PC-9 (cell line): Measurements from ENCODE around the gene IMPA2. TPM values are rescaled to one million over a fixed set of nuclear protein-coding genes. Genes with fewer than 3 reads are reported as not detected.

Experiments used
- BruUV-seq: library from RNA; stranded (reverse); fragments of 400-500 nt; replicated peaks from 2 replicates; lab custom pipeline; 2021; lab: Mats Ljungman, UMichigan
- CTCF ChIA-PET: fragments of 300-600 bp; sonication (Branson Sonifier 250); formaldehyde crosslinking; loops from one replicate; lab custom pipeline; 2022; ENCODE audit warnings: antibody characterized with exemption; lab: Charles Lee
- POLR2A ChIA-PET: fragments of 300-600 bp; sonication (Branson Sonifier 250); formaldehyde crosslinking; loops from one replicate; lab custom pipeline; 2022; ENCODE audit warnings: antibody characterized with exemption; ENCODE audit not compliant: unreplicated experiment; lab: Charles Lee
- DNase-seq, 2 experiments: peaks; one replicate each; pipeline versions ENCODE4 v3.0.0 to v3.0.0-alpha.2; 2015 to 2022; ENCODE audit warnings: mixed read lengths in 1 of 2
- H2AFZ ChIP-seq: fragments of 200-600 bp; sonication (generic); 2 replicates; pipeline ENCODE4 v1.8.1; 2017; ENCODE audit warnings: antibody characterized with exemption
- H3F3A ChIP-seq: fragments of 200-600 bp; sonication (generic); 2 replicates; pipeline ENCODE4 v1.8.1; 2017; ENCODE audit warnings: antibody characterized with exemption, mild to moderate bottlenecking, low read depth; ENCODE audit not compliant: insufficient read depth
- H3K27ac ChIP-seq: fragments of 200-600 bp; sonication (generic); 2 replicates; pipeline ENCODE4 v1.6.1; 2016; ENCODE audit warnings: mixed run types
- H3K27me3 ChIP-seq: fragments of 200-600 bp; sonication (generic); 2 replicates; pipeline ENCODE4 v1.6.1; 2016; ENCODE audit warnings: low read depth, mixed run types; ENCODE audit not compliant: insufficient read depth
- H3K36me3 ChIP-seq: fragments of 200-600 bp; sonication (generic); 2 replicates; pipeline ENCODE4 v1.6.1; 2016; ENCODE audit warnings: low read depth, mixed run types
- H3K4me1 ChIP-seq: fragments of 200-600 bp; sonication (generic); replicated peaks from 2 replicates; pipeline ENCODE4 v1.6.1; 2016; ENCODE audit warnings: mixed run types; ENCODE audit not compliant: insufficient read depth
- H3K4me2 ChIP-seq: fragments of 200-600 bp; sonication (generic); 2 replicates; pipeline ENCODE4 v1.6.1; 2017; ENCODE audit warnings: mixed run types
- H3K4me3 ChIP-seq: fragments of 200-600 bp; sonication (generic); 2 replicates; pipeline ENCODE4 v1.6.1; 2016; ENCODE audit warnings: mixed run types
- H3K79me2 ChIP-seq: fragments of 200-600 bp; sonication (generic); 2 replicates; pipeline ENCODE4 v1.6.1; 2017; ENCODE audit warnings: low read depth, mixed run types
- H3K9me2 ChIP-seq: fragments of 200-600 bp; sonication (generic); 2 replicates; pipeline ENCODE4 v1.8.1; 2017; ENCODE audit warnings: mild to moderate bottlenecking; ENCODE audit not compliant: insufficient read depth
- H3K9me3 ChIP-seq: fragments of 200-600 bp; sonication (generic); 2 replicates; pipeline ENCODE4 v1.8.1; 2016; ENCODE audit warnings: low read depth; ENCODE audit not compliant: insufficient read depth
- H4K20me1 ChIP-seq: fragments of 200-600 bp; sonication (generic); 2 replicates; pipeline ENCODE4 v1.8.1; 2017; ENCODE audit not compliant: insufficient read depth
- EZH2 ChIP-seq: fragments of 200-600 bp; sonication (generic); IDR thresholded peaks from 2 replicates; pipeline ENCODE4 v1.8.0; 2017; ENCODE audit warnings: antibody characterized with exemption, low read depth
- intact Hi-C: fragments of 100-400 bp; cut with micrococcal nuclease; formaldehyde crosslinking; loops from one replicate; pipeline ENCODE4 v1.10.0; 2022; ENCODE audit not compliant: unreplicated experiment
- total RNA-seq: library from RNA; stranded (reverse); gene quantifications from 2 replicates; pipeline ENCODE4 v1.2.3, GENCODE V29; 2021
- TF ChIP-seq, protein P1 (sequence below): fragments of 200-600 bp; sonication (generic); conservative IDR thresholded peaks from 2 replicates; pipeline ENCODE4 v1.6.1; 2017; ENCODE audit warnings: mixed run types, antibody characterized with exemption, mild to moderate bottlenecking, moderate library complexity

IMPA2 gene
- total RNA-seq, 1 experiment from 2014 or later, result 91.4 TPM

DNA sequence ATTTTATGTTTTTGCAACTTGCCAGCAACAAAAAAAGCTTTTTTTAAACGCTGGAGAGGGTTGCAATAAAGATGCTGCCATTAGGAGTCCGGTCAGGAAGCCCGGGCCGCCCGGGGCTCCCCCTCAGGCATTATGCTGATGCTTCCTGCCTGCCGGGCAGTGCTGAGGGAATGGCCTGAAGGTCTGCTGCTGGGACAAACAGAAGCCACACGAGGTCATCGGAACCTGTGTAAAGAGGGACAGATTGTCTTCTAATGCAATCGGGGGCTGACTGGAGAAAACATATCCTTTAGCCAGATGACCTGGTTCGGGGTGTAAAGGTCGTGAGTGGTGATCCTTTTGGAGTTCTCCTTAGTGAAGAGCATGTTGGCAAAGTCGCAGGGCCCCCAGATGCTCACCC lies 2.3 kb downstream of the IMPA2 start:
- no peak overlapping the region for H2AFZ ChIP-seq
- intact Hi-C loops, result loop anchor here (10.0 kb wide), 1 partner anchor 391 kb away; the partner anchor contains the start of gene AFG3L2
- no peaks in the 10 kb centered on the region for H3K27me3 ChIP-seq
- ChIA-PET CTCF (interaction anchor here (0.7 to 3.2 kb wide), 2 partner anchors 42 to 46 kb away, joined by 7 to 15 read pairs; no protein-coding TSS in a partner anchor), POLR2A (interaction anchor here (0.7 kb wide), 1 partner anchor 191 kb away, joined by 3 read pairs; no protein-coding TSS in a partner anchor)
- no peak overlapping the region for H3K27ac ChIP-seq
- TF ChIP-seq EZH2, result no peak
- TF ChIP-seq, protein P1, sequence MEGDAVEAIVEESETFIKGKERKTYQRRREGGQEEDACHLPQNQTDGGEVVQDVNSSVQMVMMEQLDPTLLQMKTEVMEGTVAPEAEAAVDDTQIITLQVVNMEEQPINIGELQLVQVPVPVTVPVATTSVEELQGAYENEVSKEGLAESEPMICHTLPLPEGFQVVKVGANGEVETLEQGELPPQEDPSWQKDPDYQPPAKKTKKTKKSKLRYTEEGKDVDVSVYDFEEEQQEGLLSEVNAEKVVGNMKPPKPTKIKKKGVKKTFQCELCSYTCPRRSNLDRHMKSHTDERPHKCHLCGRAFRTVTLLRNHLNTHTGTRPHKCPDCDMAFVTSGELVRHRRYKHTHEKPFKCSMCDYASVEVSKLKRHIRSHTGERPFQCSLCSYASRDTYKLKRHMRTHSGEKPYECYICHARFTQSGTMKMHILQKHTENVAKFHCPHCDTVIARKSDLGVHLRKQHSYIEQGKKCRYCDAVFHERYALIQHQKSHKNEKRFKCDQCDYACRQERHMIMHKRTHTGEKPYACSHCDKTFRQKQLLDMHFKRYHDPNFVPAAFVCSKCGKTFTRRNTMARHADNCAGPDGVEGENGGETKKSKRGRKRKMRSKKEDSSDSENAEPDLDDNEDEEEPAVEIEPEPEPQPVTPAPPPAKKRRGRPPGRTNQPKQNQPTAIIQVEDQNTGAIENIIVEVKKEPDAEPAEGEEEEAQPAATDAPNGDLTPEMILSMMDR, result no peak
- no peaks in the 10 kb centered on the region for H3K9me3 ChIP-seq
- no TSS peak for BruUV-seq
- H3K4me3 ChIP-seq, result no peak overlapping the region
- H3F3A ChIP-seq, result peaks cover 24% of the 10 kb centered on the region; the same call in 1 of the 2 replicates
- peaks cover 26% of the 10 kb centered on the region for H3K4me1 ChIP-seq
- H3K79me2 ChIP-seq, result peaks cover 10% of the 10 kb centered on the region
- no peaks in the 10 kb centered on the region for H3K36me3 ChIP-seq
- H4K20me1 ChIP-seq, result no peaks in the 10 kb centered on the region
- DNase-seq, result no peak
- no peak overlapping the region for H3K4me2 ChIP-seq
- H3K9me2 ChIP-seq, result no peaks in the 10 kb centered on the region

DNA sequence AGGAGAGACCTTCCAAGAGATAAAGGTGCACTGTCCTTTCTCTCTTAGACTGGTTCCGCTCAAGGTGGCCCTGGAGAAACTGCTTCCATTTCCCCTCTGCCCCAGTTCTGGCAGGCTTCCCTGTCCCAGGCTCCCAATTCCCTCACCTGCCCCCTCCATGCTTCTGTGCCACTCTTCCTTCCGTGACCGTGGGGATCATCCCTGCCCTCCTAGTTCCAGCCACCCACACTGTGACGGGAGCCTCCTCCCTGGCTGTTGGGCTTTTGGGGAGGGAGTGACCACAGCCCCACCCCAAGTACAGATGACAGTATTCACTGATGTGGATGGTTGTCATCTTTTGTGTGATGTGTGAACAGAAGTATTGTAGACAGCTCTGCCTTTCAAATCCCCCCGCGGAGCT lies 2.8 kb downstream of the IMPA2 start:
- H3F3A ChIP-seq, result peaks cover 21% of the 10 kb centered on the region; the same call in 1 of the 2 replicates
- H3K36me3 ChIP-seq, result no peaks in the 10 kb centered on the region
- TF ChIP-seq, protein P1, result no peak
- TF ChIP-seq EZH2, result no peak
- no peak overlapping the region for H3K4me2 ChIP-seq
- no peaks in the 10 kb centered on the region for H3K9me2 ChIP-seq
- BruUV-seq, result no TSS peak
- peaks cover 23% of the 10 kb centered on the region for H3K4me1 ChIP-seq
- POLR2A ChIA-PET, result no interaction called here
- no peaks in the 10 kb centered on the region for H3K27me3 ChIP-seq
- no peak overlapping the region for H2AFZ ChIP-seq
- intact Hi-C loops, result loop anchor here (10.0 kb wide), 1 partner anchor 391 kb away; the partner anchor contains the start of gene AFG3L2
- no peak overlapping the region for H3K27ac ChIP-seq
- no peak overlapping the region for H3K4me3 ChIP-seq
- CTCF ChIA-PET, result no interaction called here
- no peaks in the 10 kb centered on the region for H4K20me1 ChIP-seq
- DNase-seq, result no peak
- H3K9me3 ChIP-seq, result no peaks in the 10 kb centered on the region
- H3K79me2 ChIP-seq, result peaks cover 10% of the 10 kb centered on the region

DNA sequence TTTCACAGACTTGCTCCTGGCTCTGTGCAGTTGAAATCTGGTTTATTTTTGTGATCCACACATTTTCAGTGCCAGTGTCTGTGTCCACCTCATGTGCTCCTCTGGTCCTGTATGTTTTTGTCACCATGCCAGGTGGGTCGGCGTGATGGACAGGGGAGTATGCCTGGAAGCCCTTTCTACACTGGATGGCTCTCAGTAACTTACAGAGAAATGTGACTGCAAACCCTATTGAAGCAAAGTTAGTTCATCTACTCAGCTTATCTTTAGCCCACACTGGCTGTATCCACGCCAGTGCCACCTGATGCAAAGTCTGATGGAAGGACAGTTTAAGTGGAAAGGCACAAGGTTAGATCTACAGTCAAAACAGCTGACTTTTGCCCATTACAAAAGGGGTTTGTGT lies 4.3 kb downstream of the IMPA2 start:
- H3K27me3 ChIP-seq, result no peaks in the 10 kb centered on the region
- H3K4me2 ChIP-seq, result no peak overlapping the region
- ChIA-PET CTCF (interaction anchor here (0.6 to 1.0 kb wide), 2 partner anchors 48 to 98 kb away, joined by 3 to 4 read pairs; no protein-coding TSS in a partner anchor), POLR2A (no interaction called here)
- H3K36me3 ChIP-seq, result no peaks in the 10 kb centered on the region
- TF ChIP-seq EZH2, result no peak
- TF ChIP-seq, protein P1, result no peak
- no TSS peak for BruUV-seq
- intact Hi-C loops, result loop anchor here (10.0 kb wide), 1 partner anchor 389 kb away; the partner anchor contains the start of gene AFG3L2
- no peak overlapping the region for H3K4me3 ChIP-seq
- H3K27ac ChIP-seq, result no peak overlapping the region
- no peaks in the 10 kb centered on the region for H3K9me2 ChIP-seq
- peaks cover 13% of the 10 kb centered on the region for H3K4me1 ChIP-seq
- peaks cover 10% of the 10 kb centered on the region for H3K79me2 ChIP-seq
- no peak overlapping the region for H2AFZ ChIP-seq
- H4K20me1 ChIP-seq, result no peaks in the 10 kb centered on the region
- H3F3A ChIP-seq, result peaks cover 10% of the 10 kb centered on the region; the same call in 1 of the 2 replicates
- no peak for DNase-seq
- no peaks in the 10 kb centered on the region for H3K9me3 ChIP-seq
